AG04449 (cell line): ENCODE data around the gene SLC37A1.

Source experiments
- CTCF ChIA-PET: fragments of 350-600 bp; formaldehyde crosslinking; extraction: SDS; loops from one replicate; lab custom pipeline; 2021; ENCODE audit warnings: antibody characterized with exemption; lab: Yijun Ruan, JAX
- POLR2A ChIA-PET: fragments of 400-600, 350-600 bp; formaldehyde crosslinking; extraction: SDS; loops from one replicate; lab custom pipeline; 2020; ENCODE audit warnings: antibody characterized with exemption, inconsistent platforms; lab: Yijun Ruan, JAX
- DNase-seq: peaks from one replicate; pipeline ENCODE4 v3.0.0-alpha.2; 2010; ENCODE audit warnings: low read depth, low spot score
- H3K4me3 ChIP-seq: 2 replicates; pipeline ENCODE4 v1.5.1; 2011; ENCODE audit warnings: low read depth, mild to moderate bottlenecking, control low read depth, low read length
- TF ChIP-seq, protein P1 (sequence below): IDR thresholded peaks from one replicate; pipeline ENCODE4 v1.5.1; 2011; ENCODE audit warnings: mild to moderate bottlenecking, moderate library complexity, low read length, control low read depth, inconsistent platforms; ENCODE audit not compliant: insufficient read depth; ENCODE audit errors: missing control alignments

The SLC37A1 gene

DNA sequence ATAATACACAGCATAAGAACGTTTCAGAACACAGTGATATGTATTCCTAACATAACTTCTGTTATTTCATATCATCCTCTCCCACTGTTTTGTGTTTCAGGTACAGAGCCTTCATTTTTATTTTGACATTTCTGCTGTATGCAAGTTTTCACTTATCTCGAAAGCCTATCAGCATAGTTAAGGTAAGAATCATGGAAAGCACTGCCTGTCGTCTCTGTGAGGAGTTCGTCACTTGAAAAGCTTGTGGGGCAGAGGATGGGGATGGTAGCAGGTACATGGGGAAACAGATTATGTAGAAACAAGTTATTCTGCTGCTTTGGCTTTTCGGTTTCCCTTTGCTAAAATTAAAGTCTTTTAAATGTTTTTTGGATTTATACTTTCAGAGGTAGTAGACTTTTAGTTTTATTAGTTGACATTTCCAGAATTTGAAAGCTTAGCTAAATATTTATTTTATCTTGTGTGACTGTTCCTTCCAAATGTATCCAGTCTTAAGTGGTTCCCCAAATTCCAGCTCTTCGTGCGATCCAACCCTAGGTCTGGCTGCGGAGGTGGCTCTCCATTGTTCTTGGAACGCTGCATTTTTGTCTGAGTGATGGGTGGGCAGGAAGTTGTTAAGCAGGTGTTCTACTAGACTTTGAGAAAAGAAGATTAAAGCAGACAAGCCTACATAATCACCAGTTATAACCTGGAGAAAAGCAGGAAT, 12.2 kb downstream of the SLC37A1 start:
- TF ChIP-seq, protein P1, sequence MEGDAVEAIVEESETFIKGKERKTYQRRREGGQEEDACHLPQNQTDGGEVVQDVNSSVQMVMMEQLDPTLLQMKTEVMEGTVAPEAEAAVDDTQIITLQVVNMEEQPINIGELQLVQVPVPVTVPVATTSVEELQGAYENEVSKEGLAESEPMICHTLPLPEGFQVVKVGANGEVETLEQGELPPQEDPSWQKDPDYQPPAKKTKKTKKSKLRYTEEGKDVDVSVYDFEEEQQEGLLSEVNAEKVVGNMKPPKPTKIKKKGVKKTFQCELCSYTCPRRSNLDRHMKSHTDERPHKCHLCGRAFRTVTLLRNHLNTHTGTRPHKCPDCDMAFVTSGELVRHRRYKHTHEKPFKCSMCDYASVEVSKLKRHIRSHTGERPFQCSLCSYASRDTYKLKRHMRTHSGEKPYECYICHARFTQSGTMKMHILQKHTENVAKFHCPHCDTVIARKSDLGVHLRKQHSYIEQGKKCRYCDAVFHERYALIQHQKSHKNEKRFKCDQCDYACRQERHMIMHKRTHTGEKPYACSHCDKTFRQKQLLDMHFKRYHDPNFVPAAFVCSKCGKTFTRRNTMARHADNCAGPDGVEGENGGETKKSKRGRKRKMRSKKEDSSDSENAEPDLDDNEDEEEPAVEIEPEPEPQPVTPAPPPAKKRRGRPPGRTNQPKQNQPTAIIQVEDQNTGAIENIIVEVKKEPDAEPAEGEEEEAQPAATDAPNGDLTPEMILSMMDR: no peak
- H3K4me3 ChIP-seq: no peak overlapping the region
- CTCF ChIA-PET: no interaction called here
- POLR2A ChIA-PET: no interaction called here
- no peak for DNase-seq

DNA sequence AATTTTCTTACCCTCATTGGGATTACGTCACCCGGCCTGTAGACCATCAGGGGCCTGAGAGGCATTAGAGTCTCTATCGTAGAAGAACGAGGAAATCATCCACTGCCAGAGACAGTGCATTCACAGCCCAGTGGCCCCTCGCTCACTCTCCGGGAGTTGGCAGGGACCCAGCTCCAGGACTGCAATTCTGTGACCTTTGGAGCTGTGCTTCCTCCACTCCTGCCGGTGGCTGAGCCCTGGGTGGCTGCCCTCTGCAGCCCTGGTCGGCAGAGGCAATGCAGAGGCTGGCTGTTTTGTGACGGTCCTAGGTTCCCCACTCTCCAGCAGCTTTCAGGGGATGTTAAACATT, 12.7 kb downstream of the SLC37A1 start:
- CTCF ChIA-PET: no interaction called here
- POLR2A ChIA-PET: no interaction called here
- H3K4me3 ChIP-seq: no peak overlapping the region
- TF ChIP-seq, protein P1: no peak
- no peak for DNase-seq

DNA sequence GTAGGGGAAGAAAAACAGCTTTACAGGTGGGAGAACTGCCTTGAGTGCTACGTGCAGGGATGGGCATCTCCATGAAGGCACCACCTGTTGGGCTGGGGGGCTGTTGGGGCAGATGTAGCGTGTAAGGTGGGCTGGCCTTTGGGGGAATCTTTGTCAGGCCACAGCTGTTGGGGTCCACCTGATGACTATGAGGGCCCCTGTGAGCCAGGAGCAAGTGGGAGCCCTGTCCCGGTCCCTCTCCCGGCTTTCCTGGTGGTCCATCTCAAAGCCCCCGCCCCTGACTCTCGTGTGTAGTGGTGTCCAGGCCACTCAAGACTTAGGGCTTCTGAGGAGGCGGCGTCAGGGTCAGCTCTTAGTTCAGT, 13.5 kb downstream of the SLC37A1 start:
- H3K4me3 ChIP-seq: no peak overlapping the region
- CTCF ChIA-PET: no interaction called here
- POLR2A ChIA-PET: no interaction called here
- TF ChIP-seq, protein P1: no peak
- no peak for DNase-seq

DNA sequence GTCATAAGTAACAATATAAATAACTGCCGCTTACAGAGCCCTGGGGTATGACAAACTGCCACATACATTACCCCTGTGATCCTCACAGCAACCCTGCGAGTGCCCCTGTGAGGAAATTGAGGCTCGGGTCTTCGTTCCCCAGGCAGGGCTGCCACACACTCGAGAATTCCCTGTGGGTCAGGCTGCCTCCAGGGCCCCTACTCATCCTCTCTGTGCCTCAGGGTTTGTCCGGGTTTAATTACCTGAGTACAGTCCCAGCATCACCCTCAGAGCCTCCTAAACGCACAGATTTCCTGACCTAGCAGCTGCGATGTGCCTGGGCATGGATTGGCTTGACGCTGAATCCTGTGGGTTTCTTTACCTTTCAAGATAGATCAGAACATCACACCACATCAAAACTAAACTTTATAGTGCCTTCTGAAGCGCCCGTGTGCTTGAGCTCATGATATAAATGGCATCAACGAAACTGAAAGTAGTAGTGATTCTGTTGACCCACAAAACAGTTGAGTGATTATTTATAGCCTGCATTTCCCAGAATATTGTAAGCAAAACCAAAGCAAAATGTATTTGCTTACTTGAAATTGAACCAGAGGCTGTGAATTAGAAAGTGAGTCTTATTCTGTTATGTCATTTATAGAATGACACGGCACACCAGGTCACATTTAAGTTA, 14.0 kb downstream of the SLC37A1 start:
- DNase-seq: no peak
- ChIA-PET POLR2A (no interaction called here), CTCF (no interaction called here)
- TF ChIP-seq, protein P1: no peak
- H3K4me3 ChIP-seq: no peak overlapping the region

DNA sequence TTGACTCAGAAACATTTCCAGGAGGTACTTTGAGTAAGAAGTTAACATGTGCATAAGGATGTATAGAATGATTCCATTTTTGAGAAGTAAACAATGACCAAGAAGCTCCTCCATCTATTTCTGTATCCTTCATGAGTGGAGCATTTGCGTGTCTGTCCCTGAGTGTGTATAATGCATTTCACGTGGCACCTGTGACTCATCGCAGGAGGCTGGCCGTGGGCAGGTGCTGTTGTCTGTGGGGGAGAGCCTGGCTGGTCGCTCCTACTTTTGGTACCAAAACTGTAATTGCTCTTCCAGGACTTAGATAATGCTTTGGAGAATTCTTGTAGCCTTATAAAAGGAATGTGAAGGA, 16.5 kb downstream of the SLC37A1 start:
- H3K4me3 ChIP-seq: no peak overlapping the region
- no peak for DNase-seq
- POLR2A ChIA-PET: no interaction called here
- TF ChIP-seq, protein P1: no peak
- CTCF ChIA-PET: no interaction called here

DNA sequence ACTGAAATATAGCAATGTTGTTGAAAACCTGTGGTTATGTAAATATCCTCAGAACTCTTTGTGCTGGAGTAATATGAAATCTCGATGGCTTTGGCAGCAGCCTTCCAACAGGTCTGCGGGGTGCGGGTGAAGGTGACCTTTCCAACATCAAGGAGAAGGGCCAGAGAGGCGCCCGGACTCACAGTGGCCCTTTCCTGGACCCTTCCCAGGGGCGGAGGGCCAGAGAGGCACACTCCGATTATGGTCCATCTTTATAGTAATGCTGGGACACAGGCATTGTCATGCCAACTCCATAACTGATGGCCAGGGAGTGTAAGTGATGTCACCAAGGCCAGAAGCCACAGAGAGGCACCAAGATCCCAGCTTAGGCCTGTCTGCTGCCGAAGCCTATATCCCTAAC, 18.1 kb downstream of the SLC37A1 start:
- TF ChIP-seq, protein P1: no peak
- ChIA-PET POLR2A (no interaction called here), CTCF (no interaction called here)
- no peak for DNase-seq
- no peak overlapping the region for H3K4me3 ChIP-seq
